OCI-LY3 (cell line): ENCODE measurements around the gene RIPPLY3.

ENCODE experiments used
- CTCF ChIP-seq: fragments of 200-600, 300-600 bp; sonication (generic); IDR thresholded peaks from 2 replicates; pipeline ENCODE4 v1.5.1; 2014; ENCODE audit warnings: antibody characterized with exemption, low read length, low read depth
- EZH2phosphoT487 ChIP-seq: fragments of 200-600 bp; shearing (Covaris generic); IDR thresholded peaks from 2 replicates; pipeline ENCODE4 v1.6.1; 2018; ENCODE audit warnings: antibody characterized with exemption, mixed run types, low read depth

- TF ChIP-seq CTCF (no peak), EZH2phosphoT487 (no peak)
These were observed 56.9 kb downstream of the RIPPLY3 start for GRCh38 chr21:37063433-37063832.
